Measurements from ENCODE around the gene XKR8.
A peak's percentile ranks its signal among the peaks of the same experiment; 100 is the strongest.

DNA sequence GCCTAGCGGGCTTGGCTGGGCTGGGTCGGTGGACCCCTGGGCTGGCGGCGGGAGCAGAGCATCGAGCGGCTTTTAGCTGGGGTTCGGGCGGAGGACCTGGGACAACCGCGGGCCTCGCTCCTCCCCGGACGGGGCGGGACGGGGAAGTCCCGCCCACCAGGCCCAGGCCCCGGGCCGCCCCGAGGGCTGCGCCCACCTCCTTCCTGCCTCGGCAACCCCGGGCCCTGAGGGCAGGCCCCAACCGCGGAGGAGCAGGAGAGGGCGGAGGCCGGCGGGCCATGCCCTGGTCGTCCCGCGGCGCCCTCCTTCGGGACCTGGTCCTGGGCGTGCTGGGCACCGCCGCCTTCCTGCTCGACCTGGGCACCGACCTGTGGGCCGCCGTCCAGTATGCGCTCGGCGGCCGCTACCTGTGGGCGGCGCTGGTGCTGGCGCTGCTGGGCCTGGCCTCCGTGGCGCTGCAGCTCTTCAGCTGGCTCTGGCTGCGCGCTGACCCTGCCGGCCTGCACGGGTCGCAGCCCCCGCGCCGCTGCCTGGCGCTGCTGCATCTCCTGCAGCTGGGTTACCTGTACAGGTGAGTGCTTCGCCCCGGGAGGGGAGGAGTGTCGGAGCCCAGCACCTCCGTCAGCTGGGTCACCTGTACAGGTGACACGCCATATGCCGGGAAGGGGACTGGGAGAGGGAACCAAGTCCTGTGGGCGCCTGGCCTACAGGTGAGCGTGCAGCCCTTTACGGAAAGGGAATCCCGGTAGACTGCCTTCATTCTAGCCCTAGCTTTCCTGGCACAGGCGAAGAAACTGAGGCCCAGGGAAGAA lies at the start of gene XKR8:
- peak; percentile 89 for TF ChIP-seq CTCF (conservative IDR thresholded peaks at IDR 0.05)
- TF ChIP-seq ZFX (IDR thresholded peaks at IDR 0.05), result peak; percentile 93
